Activated naive CD4-positive, alpha-beta T cell treated with anti-CD3 and anti-CD28 coated beads for 36 hours (primary cell): ENCODE data around the gene DNAH8. TPM values are rescaled to one million over a fixed set of nuclear protein-coding genes. Genes with fewer than 3 reads are reported as not detected.

ENCODE experiments used
- CTCF ChIA-PET: fragments of 350-600 bp; sonication (Branson Sonifier 250); formaldehyde crosslinking; loops from one replicate; lab custom pipeline; 2021; ENCODE audit warnings: antibody characterized with exemption; lab: Charles Lee
- DNase-seq: peaks from one replicate; pipeline ENCODE4 v3.0.0-alpha.2; 2020
- H3K27ac Mint-ChIP-seq: one replicate; pipeline ENCODE4 v1.8.0; 2021; ENCODE audit warnings: mild to moderate bottlenecking, mixed read lengths
- H3K27me3 Mint-ChIP-seq: one replicate; pipeline ENCODE4 v1.8.0; 2021; ENCODE audit warnings: low read depth, mixed read lengths
- H3K36me3 Mint-ChIP-seq: one replicate; pipeline ENCODE4 v1.8.0; 2021; ENCODE audit warnings: low read depth, mixed read lengths
- H3K4me1 Mint-ChIP-seq: one replicate; pipeline ENCODE4 v1.8.0; 2021; ENCODE audit warnings: low read depth, mixed read lengths
- H3K4me3 Mint-ChIP-seq: one replicate; pipeline ENCODE4 v1.8.0; 2021; ENCODE audit warnings: mild to moderate bottlenecking, moderate library complexity, mixed read lengths
- H3K9me3 Mint-ChIP-seq: one replicate; pipeline ENCODE4 v1.8.0; 2021; ENCODE audit warnings: mixed read lengths
- intact Hi-C: fragments of 100-400 bp; cut with micrococcal nuclease; formaldehyde crosslinking; loops from one replicate; pipeline ENCODE4 v1.15.1; 2023
- total RNA-seq, 2 experiments: library from RNA; stranded (reverse); gene quantifications; one replicate each; pipeline ENCODE4 v1.2.3, GENCODE V29; 2021

The DNAH8 gene
- total RNA-seq, 2 experiments from 2014 or later, result 0.07 to 0.15 TPM

DNA sequence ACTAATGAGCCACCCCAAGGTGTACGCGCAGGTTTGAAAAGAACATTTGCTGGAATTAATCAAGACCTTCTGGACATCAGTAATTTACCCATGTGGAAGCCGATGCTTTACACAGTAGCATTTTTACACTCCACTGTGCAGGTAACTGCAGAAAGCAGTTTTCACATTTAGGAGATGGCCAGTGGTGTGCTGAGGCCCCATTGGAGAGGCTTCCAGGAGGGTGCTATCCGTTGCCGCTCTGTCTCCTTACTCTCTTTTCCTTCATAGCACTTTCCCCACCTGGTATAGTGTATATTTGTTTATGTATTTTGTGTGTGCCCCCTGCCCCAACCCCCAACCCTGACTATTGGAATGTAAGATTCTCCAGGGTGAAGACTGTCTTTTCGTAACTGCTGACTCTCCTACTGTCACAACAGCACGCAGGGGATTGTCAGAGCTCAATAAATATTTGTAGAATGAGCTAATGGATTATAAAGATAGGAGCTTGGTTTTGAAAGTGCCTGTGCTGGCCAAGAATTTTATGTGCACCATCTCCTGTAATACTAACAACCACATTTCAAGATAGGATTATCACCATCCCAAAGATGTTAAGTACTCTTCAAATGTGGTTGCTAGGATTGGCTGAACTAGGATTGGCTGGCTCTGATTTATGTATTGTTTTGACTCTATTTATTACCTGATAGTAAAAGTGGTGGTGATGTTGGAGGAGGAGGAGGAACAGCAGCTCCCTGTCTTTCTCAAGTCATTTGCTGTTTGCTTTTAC is 259.5 kb downstream of the DNAH8 start:
- Mint-ChIP-seq H3K9me3 (no peaks in the 10 kb centered on the region), H3K36me3 (no peaks in the 10 kb centered on the region), H3K27me3 (no peaks in the 10 kb centered on the region), H3K27ac (no peak overlapping the region), H3K4me3 (no peak overlapping the region), H3K4me1 (no peaks in the 10 kb centered on the region)
- no peak for DNase-seq
- intact Hi-C loops, result no loop called here
- CTCF ChIA-PET, result interaction anchor here (0.6 to 4.1 kb wide), 8 partner anchors 11 to 328 kb away, joined by 3 to 23 read pairs (median 4); no protein-coding TSS in a partner anchor

DNA sequence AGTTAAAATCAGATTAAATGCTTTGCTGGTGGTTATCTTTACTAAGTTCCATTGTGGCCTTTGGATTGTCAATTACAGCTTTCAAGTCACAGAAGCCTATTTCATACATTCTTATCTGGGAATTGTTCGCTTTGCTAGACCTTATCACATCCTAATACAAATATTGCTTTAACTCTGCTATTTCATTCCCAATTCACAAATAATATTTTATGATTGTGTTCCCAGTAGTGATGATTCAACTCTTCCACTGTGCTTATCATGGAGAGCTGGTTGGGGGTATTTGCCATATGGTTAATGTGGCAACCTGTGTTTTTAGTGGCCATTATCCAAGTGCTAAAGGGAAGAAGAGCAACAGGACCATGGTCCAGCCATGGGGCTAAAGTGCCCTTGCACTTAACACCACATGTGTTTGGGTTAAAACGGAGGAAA is 260.5 kb downstream of the DNAH8 start:
- intact Hi-C loops, result no loop called here
- no peak for DNase-seq
- H3K4me3 Mint-ChIP-seq, result no peak overlapping the region
- H3K36me3 Mint-ChIP-seq, result no peaks in the 10 kb centered on the region
- CTCF ChIA-PET, result interaction anchor here (0.6 to 1.7 kb wide), 4 partner anchors 21 to 796 kb away, joined by 4 to 6 read pairs (median 4); no protein-coding TSS in a partner anchor
- no peak overlapping the region for H3K27ac Mint-ChIP-seq
- no peaks in the 10 kb centered on the region for H3K4me1 Mint-ChIP-seq
- H3K27me3 Mint-ChIP-seq, result no peaks in the 10 kb centered on the region
- no peaks in the 10 kb centered on the region for H3K9me3 Mint-ChIP-seq

DNA sequence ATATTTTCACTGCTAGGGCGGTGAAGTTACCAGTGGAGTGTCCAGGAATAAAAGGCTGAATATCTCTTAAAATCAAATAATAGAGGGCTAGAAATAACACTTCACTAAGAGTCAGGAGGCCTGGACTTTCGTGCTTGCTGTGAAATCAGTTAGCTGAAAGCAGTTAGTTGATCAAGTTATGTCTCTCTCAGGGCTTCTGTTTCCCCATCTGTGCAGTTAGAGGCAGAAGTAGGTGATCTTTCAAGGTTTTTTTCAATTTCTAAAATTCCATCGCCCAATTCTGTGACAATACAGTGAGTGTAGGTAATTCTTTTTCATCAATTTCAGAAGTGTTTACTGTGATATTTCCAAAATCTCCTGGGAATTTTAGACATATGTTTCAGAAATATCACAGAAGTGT is 260.9 kb downstream of the DNAH8 start:
- no peak for DNase-seq
- Mint-ChIP-seq H3K9me3 (no peaks in the 10 kb centered on the region), H3K36me3 (no peaks in the 10 kb centered on the region), H3K4me3 (no peak overlapping the region), H3K4me1 (no peaks in the 10 kb centered on the region), H3K27ac (no peak overlapping the region), H3K27me3 (no peaks in the 10 kb centered on the region)
- intact Hi-C loops, result no loop called here
- CTCF ChIA-PET, result interaction anchor here (0.6 to 1.5 kb wide), 3 partner anchors 104 to 795 kb away, joined by 4 to 6 read pairs (median 4); no protein-coding TSS in a partner anchor

DNA sequence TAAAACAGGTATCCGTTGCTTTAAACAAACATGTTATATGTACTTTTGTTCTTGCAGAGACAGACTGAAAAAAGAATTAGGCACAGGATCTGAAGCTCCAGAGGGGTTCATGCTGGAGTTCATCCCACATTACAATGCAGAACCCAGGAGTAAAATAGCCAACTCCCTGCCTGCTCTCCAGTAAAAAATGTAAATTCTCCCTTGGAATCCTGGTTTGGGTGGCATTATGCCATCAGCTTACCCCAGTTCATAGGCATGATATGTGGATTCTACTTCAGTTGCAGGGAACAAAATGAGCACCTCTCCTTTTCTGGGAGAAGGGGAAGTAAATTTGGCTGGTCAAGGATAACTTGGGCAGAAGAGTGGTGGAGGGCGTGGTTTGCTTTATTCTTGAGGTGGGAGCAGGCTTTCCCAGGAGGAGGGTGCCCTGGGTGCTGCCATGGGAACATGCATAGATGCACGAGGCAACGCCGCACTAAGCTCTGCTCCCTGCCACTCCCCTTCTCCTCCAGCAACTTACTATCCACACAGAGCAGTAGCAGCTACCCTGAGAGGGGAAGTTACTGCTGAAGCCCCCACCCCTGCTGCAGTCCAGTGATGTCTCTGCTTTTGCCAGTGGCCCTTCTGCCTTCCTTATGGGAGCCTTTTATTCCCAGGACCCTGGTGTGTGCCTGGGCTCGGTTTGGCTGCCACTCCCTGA is 261.8 kb downstream of the DNAH8 start:
- CTCF ChIA-PET, result interaction anchor here (0.5 to 0.8 kb wide), 2 partner anchors 54 to 177 kb away, joined by 3 read pairs; no protein-coding TSS in a partner anchor
- no peaks in the 10 kb centered on the region for H3K36me3 Mint-ChIP-seq

DNA sequence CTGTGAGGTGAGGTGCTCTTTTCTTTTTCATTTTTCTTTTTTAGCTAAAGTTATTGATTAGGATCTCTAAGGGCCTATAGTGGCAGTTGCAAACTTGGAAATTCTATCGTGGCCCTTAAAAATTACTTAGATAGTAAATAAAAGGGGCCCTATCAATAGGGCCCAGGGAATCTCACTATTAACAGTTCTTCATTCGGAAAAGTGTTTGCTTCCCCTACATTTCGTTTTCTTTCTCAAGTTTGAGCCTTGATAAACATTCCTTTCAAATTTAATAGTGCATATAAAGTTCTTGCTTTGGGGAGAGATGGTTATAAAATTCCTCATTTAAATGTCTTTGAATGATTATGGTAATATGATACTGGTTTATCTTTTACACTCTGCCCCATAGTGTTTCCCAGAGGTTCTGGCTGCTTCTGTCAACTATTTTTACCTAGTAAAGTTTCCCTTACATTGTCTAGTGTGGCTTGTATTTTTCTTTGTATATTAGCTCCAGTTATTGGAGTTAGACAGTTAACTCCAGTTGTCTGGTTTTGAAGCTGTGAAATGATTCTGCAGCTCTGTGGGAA is 263.1 kb downstream of the DNAH8 start:
- no peak for DNase-seq
- H3K36me3 Mint-ChIP-seq, result no peaks in the 10 kb centered on the region
- H3K4me3 Mint-ChIP-seq, result no peak overlapping the region
- H3K9me3 Mint-ChIP-seq, result no peaks in the 10 kb centered on the region
- intact Hi-C loops, result no loop called here
- no peaks in the 10 kb centered on the region for H3K4me1 Mint-ChIP-seq
- CTCF ChIA-PET, result no interaction called here
- no peak overlapping the region for H3K27ac Mint-ChIP-seq
- no peaks in the 10 kb centered on the region for H3K27me3 Mint-ChIP-seq

More for the DNA sequence above, 261.8 kb downstream of the DNAH8 start:
- intact Hi-C loops, result no loop called here
- Mint-ChIP-seq H3K27ac (no peak overlapping the region), H3K4me3 (no peak overlapping the region), H3K9me3 (no peaks in the 10 kb centered on the region), H3K4me1 (no peaks in the 10 kb centered on the region), H3K27me3 (no peaks in the 10 kb centered on the region)
- DNase-seq, result no peak

DNA sequence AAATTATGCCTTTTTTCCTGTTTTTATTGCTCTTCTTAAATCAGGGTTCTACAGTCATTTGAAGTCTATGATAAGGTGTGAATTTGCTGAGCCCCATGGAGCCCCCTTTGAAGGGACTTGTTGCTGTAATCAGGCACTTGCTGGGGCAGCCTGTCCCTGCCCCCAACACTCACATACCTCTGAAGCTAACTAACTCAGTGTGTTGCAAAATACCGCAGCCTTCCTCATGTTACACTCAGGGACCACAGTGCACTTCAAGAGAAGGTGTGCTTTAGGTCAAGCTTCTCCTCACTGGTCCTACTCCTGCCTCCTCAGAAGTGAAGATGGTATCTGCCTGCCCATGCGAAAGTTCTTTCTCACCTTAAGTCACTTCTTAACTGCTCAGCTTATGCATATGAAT is 267.4 kb downstream of the DNAH8 start:
- H3K4me1 Mint-ChIP-seq, result no peaks in the 10 kb centered on the region
- no peaks in the 10 kb centered on the region for H3K9me3 Mint-ChIP-seq
- H3K36me3 Mint-ChIP-seq, result no peaks in the 10 kb centered on the region
- peaks cover 6% of the 10 kb centered on the region for H3K27me3 Mint-ChIP-seq
- no peak for DNase-seq
- no peak overlapping the region for H3K4me3 Mint-ChIP-seq
- CTCF ChIA-PET, result interaction anchor here (0.6 to 2.0 kb wide), 2 partner anchors 9 to 54 kb away, joined by 3 to 8 read pairs; no protein-coding TSS in a partner anchor
- intact Hi-C loops, result no loop called here
- H3K27ac Mint-ChIP-seq, result no peak overlapping the region

DNA sequence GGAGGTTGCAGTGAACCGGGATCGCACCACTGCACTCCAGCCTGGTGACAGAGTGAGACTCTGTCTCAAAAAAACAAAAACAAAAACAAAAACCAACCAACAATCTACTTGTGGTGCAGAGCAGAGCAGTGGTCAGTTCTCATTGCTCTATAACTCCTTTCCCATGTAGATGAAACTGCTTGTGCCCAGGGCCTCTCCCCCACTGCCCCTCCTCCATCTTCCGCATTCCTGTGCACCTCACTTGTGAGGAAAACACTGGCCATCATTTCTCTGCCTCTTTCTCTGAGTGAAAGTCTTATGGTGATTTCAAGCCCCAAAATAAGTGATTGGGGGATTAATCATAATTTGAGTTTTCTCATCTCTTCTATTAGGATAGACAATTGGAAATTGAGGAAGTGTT is 269.6 kb downstream of the DNAH8 start:
- CTCF ChIA-PET, result interaction anchor here (0.6 to 0.7 kb wide), 2 partner anchors 112 to 337 kb away, joined by 3 read pairs; no protein-coding TSS in a partner anchor
- Mint-ChIP-seq H3K36me3 (no peaks in the 10 kb centered on the region), H3K4me3 (no peak overlapping the region), H3K9me3 (no peaks in the 10 kb centered on the region), H3K27me3 (peaks cover 6% of the 10 kb centered on the region), H3K4me1 (no peaks in the 10 kb centered on the region), H3K27ac (no peak overlapping the region)
- intact Hi-C loops, result no loop called here
- DNase-seq, result no peak

DNA sequence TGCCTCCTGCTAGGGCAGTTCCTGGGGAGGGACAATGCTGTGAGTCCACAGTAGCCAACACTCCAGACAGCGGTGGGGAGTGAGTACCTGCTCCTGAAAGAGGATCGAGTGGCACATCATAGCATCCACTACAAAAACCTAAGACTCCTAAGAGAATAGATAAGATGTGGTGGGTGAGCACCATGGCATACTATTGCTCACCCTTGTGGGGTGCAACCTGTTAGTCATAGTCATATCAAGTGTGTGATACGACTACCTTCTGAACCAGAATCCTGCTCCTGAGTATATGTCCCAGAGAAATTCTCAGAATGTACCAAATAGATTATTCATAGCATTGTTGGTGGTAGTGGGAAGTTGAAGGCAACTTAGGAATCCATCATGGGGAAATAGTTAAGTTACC is 270.7 kb downstream of the DNAH8 start:
- CTCF ChIA-PET, result interaction anchor here (0.7 kb wide), 1 partner anchor 11 kb away, joined by 3 read pairs; no protein-coding TSS in a partner anchor
- H3K27me3 Mint-ChIP-seq, result peaks cover 6% of the 10 kb centered on the region
- no peak overlapping the region for H3K4me3 Mint-ChIP-seq
- no peak overlapping the region for H3K27ac Mint-ChIP-seq
- H3K36me3 Mint-ChIP-seq, result no peaks in the 10 kb centered on the region
- no peaks in the 10 kb centered on the region for H3K9me3 Mint-ChIP-seq
- H3K4me1 Mint-ChIP-seq, result no peaks in the 10 kb centered on the region
- no peak for DNase-seq
- intact Hi-C loops, result no loop called here

DNA sequence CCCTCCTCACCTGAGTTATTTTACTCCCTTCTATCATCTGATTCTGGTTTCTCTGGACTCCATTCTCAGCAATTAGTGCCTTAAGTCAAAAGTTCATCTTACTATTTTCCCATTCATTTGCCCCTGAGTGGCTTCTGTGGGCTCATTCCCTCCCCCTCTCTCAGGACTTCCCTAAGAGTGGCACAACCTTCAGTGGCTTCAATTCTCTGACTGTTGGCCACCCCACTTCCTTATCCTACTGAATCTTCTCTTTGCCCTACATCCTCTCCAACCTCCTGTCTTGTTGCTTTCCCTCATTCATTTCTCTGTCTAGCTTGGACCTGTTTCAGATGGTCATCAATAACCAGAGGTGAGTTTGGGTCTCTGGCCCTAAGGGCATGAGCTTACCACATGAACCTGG is 272.4 kb downstream of the DNAH8 start:
- Mint-ChIP-seq H3K9me3 (no peaks in the 10 kb centered on the region), H3K27ac (no peak overlapping the region), H3K4me1 (no peaks in the 10 kb centered on the region), H3K4me3 (no peak overlapping the region), H3K36me3 (no peaks in the 10 kb centered on the region), H3K27me3 (peaks cover 6% of the 10 kb centered on the region)
- intact Hi-C loops, result no loop called here
- DNase-seq, result no peak
- CTCF ChIA-PET, result interaction anchor here (0.5 to 1.6 kb wide), 3 partner anchors 17 to 315 kb away, joined by 3 to 4 read pairs (median 3); no protein-coding TSS in a partner anchor

DNA sequence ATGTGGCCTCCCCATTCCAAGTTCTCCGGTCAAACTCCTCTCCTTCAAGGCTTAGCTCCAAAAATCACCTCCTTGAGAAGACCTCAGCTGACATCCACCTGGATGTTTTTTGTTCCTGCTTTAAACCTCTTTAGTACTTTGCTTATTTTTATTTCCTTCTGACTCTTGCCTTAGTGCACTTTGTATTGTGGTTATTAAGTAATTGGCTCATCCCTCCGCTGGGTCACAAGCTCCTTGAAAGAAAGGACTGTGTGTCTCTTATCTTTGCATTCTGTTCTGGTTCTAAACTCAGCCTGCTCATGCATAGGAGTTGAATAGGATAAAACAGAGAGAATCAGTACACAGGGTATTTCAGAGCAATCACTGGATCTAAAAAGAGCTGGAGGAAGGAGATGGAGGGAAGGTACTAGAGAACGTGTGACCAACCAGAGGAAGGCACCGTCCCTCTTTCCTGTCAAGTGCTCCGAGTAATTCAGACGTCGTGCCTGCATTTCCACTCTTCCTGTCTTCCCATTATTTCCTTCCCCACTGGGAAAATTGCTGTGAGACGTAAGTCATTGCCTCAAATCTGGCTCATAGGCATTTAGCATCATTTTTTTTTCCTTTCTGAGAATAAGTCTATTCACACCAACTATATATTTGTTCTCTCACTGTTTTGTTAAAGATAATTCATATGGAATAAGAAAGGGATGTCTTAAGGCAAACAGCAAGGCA is 273.8 kb downstream of the DNAH8 start:
- CTCF ChIA-PET, result interaction anchor here (1.3 kb wide), 1 partner anchor 314 kb away, joined by 3 read pairs; no protein-coding TSS in a partner anchor
- Mint-ChIP-seq H3K9me3 (no peaks in the 10 kb centered on the region), H3K4me3 (no peak overlapping the region), H3K27me3 (peaks cover 6% of the 10 kb centered on the region), H3K27ac (no peak overlapping the region), H3K4me1 (no peaks in the 10 kb centered on the region), H3K36me3 (no peaks in the 10 kb centered on the region)
- no peak for DNase-seq
- intact Hi-C loops, result no loop called here

DNA sequence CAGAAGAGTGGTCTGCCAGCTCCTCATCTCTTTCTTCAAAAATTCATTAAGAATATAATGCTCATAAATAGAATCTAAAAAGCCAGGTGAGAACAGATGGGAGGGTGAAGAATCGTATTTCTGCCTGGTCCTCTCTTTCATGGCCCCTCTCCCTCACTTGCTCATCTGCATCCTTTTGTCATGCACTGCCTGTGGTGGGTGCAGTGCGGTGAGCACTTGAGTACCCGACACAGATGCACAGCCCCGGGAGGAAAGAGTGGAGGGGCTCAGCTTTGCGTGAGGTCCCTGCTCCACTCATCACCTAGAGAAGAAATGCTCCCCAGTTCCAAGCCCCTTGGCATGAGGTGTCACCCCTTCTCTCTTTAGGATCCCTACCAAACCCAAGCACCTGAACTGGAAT is 275.4 kb downstream of the DNAH8 start:
- CTCF ChIA-PET, result interaction anchor here (0.9 to 1.0 kb wide), 3 partner anchors 18 to 312 kb away, joined by 3 read pairs; no protein-coding TSS in a partner anchor
- intact Hi-C loops, result no loop called here
- H3K4me1 Mint-ChIP-seq, result no peaks in the 10 kb centered on the region
- peaks cover 3% of the 10 kb centered on the region for H3K27me3 Mint-ChIP-seq
- H3K27ac Mint-ChIP-seq, result no peak overlapping the region
- DNase-seq, result no peak
- H3K4me3 Mint-ChIP-seq, result no peak overlapping the region
- no peaks in the 10 kb centered on the region for H3K36me3 Mint-ChIP-seq
- no peaks in the 10 kb centered on the region for H3K9me3 Mint-ChIP-seq
